ENCODE results near the gene TAOK3. TPM values are rescaled to one million over a fixed set of nuclear protein-coding genes. Genes with fewer than 3 reads are reported as not detected.

Gene TAOK3
- polyA plus RNA-seq, 3 donors = 19.7 to 58.3 (median 44.8) TPM

GRCh38 chr12:118353721-118354120 is 19.0 kb downstream of the TAOK3 start:
- H3K9me3 Mint-ChIP-seq = peaks cover 0 to 5% (median 0%) of the 10 kb centered on the region in 7 donors
- peaks cover 10% of the 10 kb centered on the region in 2 donors for H3K36me3 Mint-ChIP-seq
- no peak overlapping the region for H3K4me3 Mint-ChIP-seq
- H3K27ac Mint-ChIP-seq = peak overlapping the region; percentile 60 to 84 (median 81)
- no CpG with 5 or more reads among the region's 4 CpGs for WGBS (ENCODE audit: insufficient coverage)
- peaks cover 58% of the 10 kb centered on the region for H3K4me1 Mint-ChIP-seq
- peaks cover 34 to 62% of the 10 kb centered on the region in 2 donors for H3K4me1 ChIP-seq (ENCODE audit: control insufficient read depth in 1 of 2, insufficient read depth in 2 of 2, low read length in 2 of 2)
- peaks cover 68% of the 10 kb centered on the region for H4K20me1 ChIP-seq (ENCODE audit: insufficient read depth, low read length)
- TF ChIP-seq CTCF (IDR thresholded peaks at IDR 0.05) = no peak
- no peak overlapping the region for H3K4me3 ChIP-seq (replicated peaks in 1 of 3; ENCODE audit: low read depth in 2 of 3, low read length in 3 of 3)
- no peak overlapping the region for H3K9ac ChIP-seq (ENCODE audit: insufficient read depth, low read length, poor library complexity, severe bottlenecking)
- H3K27me3 Mint-ChIP-seq (ENCODE audit: low read depth in 3 of 3) = no peaks in the 10 kb centered on the region
- H3K27me3 ChIP-seq (ENCODE audit: control insufficient read depth in 2 of 2, insufficient read depth in 2 of 2, low read length in 2 of 2) = no peaks in the 10 kb centered on the region
- no peak overlapping the region for H3K4me2 ChIP-seq (replicated peaks; ENCODE audit: extremely low read depth, low read length, poor library complexity, severe bottlenecking)
- peak overlapping the region in 1 of 2 donors; percentile 13 for H3K27ac ChIP-seq (ENCODE audit: low read depth in 1 of 2, low read length in 2 of 2)
- DNase-seq = no peak
- H2AFZ ChIP-seq (ENCODE audit: insufficient read depth, low read depth, low read length, poor library complexity, severe bottlenecking) = no peak overlapping the region
- intact Hi-C loops (cut with micrococcal nuclease) = no loop called here
- peaks cover 93% of the 10 kb centered on the region for H3K79me2 ChIP-seq (ENCODE audit: insufficient read depth, low read length)
- H3K36me3 ChIP-seq (replicated peaks in 1 of 2; ENCODE audit: control insufficient read depth in 1 of 2, insufficient read depth in 2 of 2, low read length in 2 of 2) = no peaks in the 10 kb centered on the region
- no peaks in the 10 kb centered on the region for H3K9me3 ChIP-seq (replicated peaks in 1 of 2; ENCODE audit: control insufficient read depth in 1 of 2, insufficient read depth in 1 of 2, low read length in 2 of 2)

GRCh38 chr12:118350908-118351559 is 21.7 kb downstream of the TAOK3 start:
- intact Hi-C loops (cut with micrococcal nuclease) = no loop called here
- Histone ChIP-seq H3K27me3 (ENCODE audit: control insufficient read depth in 2 of 2, insufficient read depth in 2 of 2, low read length in 2 of 2) (no peaks in the 10 kb centered on the region), H3K9ac (ENCODE audit: insufficient read depth, low read length, poor library complexity, severe bottlenecking) (no peak overlapping the region), H4K20me1 (ENCODE audit: insufficient read depth, low read length) (peaks cover 86% of the 10 kb centered on the region), H3K36me3 (replicated peaks in 1 of 2; ENCODE audit: control insufficient read depth in 1 of 2, insufficient read depth in 2 of 2, low read length in 2 of 2) (no peaks in the 10 kb centered on the region), H2AFZ (ENCODE audit: insufficient read depth, low read depth, low read length, poor library complexity, severe bottlenecking) (no peak overlapping the region), H3K79me2 (ENCODE audit: insufficient read depth, low read length) (peaks cover 99% of the 10 kb centered on the region), H3K4me1 (ENCODE audit: control insufficient read depth in 1 of 2, insufficient read depth in 2 of 2, low read length in 2 of 2) (peaks cover 28 to 56% of the 10 kb centered on the region in 2 donors), H3K9me3 (replicated peaks in 1 of 2; ENCODE audit: control insufficient read depth in 1 of 2, insufficient read depth in 1 of 2, low read length in 2 of 2) (no peaks in the 10 kb centered on the region), H3K4me2 (replicated peaks; ENCODE audit: extremely low read depth, low read length, poor library complexity, severe bottlenecking) (no peak overlapping the region), H3K4me3 (replicated peaks in 1 of 3; ENCODE audit: low read depth in 2 of 3, low read length in 3 of 3) (no peak overlapping the region), H3K27ac (ENCODE audit: low read depth in 1 of 2, low read length in 2 of 2) (peak overlapping the region in 1 of 2 donors; percentile 37)
- peak in 2 of 3 donors; percentile 27 to 37 for DNase-seq
- no peak overlapping the region for H3K4me3 Mint-ChIP-seq
- H3K4me1 Mint-ChIP-seq = peaks cover 57% of the 10 kb centered on the region
- H3K27ac Mint-ChIP-seq = peak overlapping the region in 2 of 7 donors; percentile 8 to 21
- peaks cover 11 to 15% of the 10 kb centered on the region in 2 donors for H3K36me3 Mint-ChIP-seq
- TF ChIP-seq CTCF (IDR thresholded peaks at IDR 0.05) = no peak
- H3K9me3 Mint-ChIP-seq = peaks cover 0 to 5% (median 0%) of the 10 kb centered on the region in 7 donors
- 100% methylated on average over 2 of the region's 6 CpGs for WGBS (ENCODE audit: insufficient coverage)
- peaks cover 0 to 2% (median 0%) of the 10 kb centered on the region in 3 donors for H3K27me3 Mint-ChIP-seq (ENCODE audit: low read depth in 3 of 3)

All from CD14-positive monocyte (primary cell).